ENCODE measurements around the gene DSCAML1.

Gene DSCAML1

GRCh38 chr11:117490911-117491310 lies 306.1 kb downstream of the DSCAML1 start:
- TF ChIP-seq, protein P1, sequence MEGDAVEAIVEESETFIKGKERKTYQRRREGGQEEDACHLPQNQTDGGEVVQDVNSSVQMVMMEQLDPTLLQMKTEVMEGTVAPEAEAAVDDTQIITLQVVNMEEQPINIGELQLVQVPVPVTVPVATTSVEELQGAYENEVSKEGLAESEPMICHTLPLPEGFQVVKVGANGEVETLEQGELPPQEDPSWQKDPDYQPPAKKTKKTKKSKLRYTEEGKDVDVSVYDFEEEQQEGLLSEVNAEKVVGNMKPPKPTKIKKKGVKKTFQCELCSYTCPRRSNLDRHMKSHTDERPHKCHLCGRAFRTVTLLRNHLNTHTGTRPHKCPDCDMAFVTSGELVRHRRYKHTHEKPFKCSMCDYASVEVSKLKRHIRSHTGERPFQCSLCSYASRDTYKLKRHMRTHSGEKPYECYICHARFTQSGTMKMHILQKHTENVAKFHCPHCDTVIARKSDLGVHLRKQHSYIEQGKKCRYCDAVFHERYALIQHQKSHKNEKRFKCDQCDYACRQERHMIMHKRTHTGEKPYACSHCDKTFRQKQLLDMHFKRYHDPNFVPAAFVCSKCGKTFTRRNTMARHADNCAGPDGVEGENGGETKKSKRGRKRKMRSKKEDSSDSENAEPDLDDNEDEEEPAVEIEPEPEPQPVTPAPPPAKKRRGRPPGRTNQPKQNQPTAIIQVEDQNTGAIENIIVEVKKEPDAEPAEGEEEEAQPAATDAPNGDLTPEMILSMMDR (IDR thresholded peaks at IDR 0.05; ENCODE audit: insufficient read depth, missing control alignments) = no peak
- DNase-seq (ENCODE audit: insufficient read length, low spot score) = no peak
- no peak for FAIRE-seq

DNA sequence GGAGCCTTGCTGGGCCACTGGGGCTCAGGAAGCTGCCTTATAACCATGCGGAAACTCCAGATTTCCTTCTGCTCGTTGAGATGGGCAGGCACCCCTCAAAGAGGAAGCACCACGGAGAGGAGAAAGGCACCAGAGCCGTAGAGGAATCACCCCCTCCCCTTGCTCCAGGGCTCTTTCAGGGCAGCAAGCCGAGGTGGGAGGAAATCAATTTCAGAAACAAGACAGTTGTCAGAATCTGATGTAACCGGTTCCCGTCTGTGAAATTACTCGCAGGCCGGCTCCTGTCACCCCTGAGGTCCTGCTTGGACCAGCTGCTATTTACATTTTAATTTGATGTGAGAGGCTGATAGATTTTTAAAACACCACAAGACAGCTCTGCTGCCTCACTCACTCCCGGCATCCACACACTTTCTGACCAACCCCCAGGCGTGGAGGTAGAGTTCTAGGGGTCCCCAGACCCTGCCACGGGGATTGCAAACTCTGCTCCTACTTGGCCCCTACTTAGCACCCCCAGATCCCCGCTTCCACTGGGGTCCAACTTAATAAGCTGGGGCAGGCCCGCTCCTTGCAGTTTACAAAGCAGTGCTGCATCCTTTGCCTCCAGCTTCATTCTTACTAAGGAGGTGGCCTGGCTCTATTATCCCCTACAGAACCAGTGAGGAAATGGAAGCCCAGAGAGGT lies 306.9 kb downstream of the DSCAML1 start:
- no peak for FAIRE-seq
- TF ChIP-seq, protein P1 (IDR thresholded peaks at IDR 0.05; ENCODE audit: insufficient read depth, missing control alignments) = no peak
- no peak for DNase-seq (ENCODE audit: insufficient read length, low spot score)

GRCh38 chr11:117488996-117489952 lies 307.7 kb downstream of the DSCAML1 start:
- no peak for FAIRE-seq
- TF ChIP-seq, protein P1 (IDR thresholded peaks at IDR 0.05; ENCODE audit: insufficient read depth, missing control alignments) = no peak
- no peak for DNase-seq (ENCODE audit: insufficient read length, low spot score)

- FAIRE-seq (no peak), DNase-seq (ENCODE audit: insufficient read length, low spot score) (no peak)
- TF ChIP-seq, protein P1 (IDR thresholded peaks at IDR 0.05; ENCODE audit: insufficient read depth, missing control alignments) = no peak
These were observed 311.0 kb downstream of the DSCAML1 start for GRCh38 chr11:117486059-117486458.

DNA sequence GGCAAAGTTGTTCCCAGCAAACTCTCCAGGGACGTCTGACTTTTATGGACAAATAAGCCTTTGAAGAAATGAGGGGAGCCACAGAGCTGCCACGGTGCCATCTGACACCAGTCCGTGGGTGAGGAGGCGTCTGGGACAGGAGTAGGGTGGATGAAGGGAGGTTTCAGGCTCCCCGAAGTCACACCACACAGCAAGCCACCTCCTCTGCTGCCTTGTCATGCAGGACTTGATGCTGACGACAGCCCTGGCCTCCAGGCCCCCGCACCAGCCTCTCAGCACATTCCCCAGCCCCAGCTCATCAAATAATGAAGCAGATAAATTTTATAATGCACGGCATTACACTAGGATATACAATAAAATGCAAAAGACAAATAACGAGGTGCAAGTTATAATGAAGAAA lies 312.9 kb downstream of the DSCAML1 start:
- TF ChIP-seq, protein P1 (IDR thresholded peaks at IDR 0.05; ENCODE audit: insufficient read depth, missing control alignments) = no peak
- no peak for DNase-seq (ENCODE audit: insufficient read length, low spot score)
- no peak for FAIRE-seq

- FAIRE-seq = no peak
- no peak for DNase-seq (ENCODE audit: insufficient read length, low spot score)
- TF ChIP-seq, protein P1 (IDR thresholded peaks at IDR 0.05; ENCODE audit: insufficient read depth, missing control alignments) = no peak
These were observed 313.6 kb downstream of the DSCAML1 start for GRCh38 chr11:117483372-117483771.

Data from D721Med (cell line).